A172 (cell line): ENCODE data around the gene SLC29A1. TPM values are rescaled to one million over a fixed set of nuclear protein-coding genes. Genes with fewer than 3 reads are reported as not detected.

ENCODE experiments used
- DNase-seq: peaks from one replicate; pipeline ENCODE4 v3.0.0-alpha.2; 2015; ENCODE audit warnings: low spot score
- total RNA-seq: library from RNA; depleted of rRNA; stranded (reverse); fragments of >200 nt; shearing (Covaris generic); gene quantifications from 2 replicates; pipeline ENCODE4 v1.2.3, GENCODE V29; 2014

The SLC29A1 gene
- total RNA-seq, 1 experiment from 2014 or later, result 24.7 TPM

DNA sequence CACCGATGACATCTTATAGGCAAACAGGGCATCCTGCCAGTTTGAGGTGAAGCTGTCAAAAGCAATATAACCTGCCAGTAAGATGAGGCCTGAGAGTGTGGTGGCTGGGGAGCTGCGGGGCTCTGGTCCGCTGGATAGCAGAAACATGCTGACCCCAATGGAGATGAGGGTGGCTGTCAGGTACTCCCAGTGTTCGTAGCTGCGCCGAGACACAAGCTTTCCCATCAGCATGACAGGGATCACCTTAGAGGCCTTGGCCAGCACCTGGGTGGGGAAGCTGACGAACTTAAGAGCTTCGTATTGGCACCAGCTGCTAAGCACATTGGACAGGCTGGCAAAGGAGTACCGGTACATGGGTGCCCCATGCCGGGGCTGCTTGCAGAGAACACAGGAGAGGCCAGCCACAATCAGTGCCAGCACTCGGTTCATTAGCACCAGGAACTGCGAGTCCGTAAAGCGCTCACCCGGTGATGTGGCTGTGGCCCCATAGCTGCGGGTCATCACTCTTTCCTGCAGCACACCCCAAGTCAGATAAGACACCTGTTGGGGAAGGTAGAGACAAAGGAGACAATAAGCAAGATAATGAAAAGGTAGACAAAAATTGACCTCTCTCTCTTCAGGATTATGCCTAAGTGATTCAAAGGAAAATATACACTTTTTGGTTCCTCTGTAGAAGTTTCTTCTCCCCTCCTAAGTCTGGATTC, 31.9 kb downstream of the SLC29A1 start:
- DNase-seq, result no peak

DNA sequence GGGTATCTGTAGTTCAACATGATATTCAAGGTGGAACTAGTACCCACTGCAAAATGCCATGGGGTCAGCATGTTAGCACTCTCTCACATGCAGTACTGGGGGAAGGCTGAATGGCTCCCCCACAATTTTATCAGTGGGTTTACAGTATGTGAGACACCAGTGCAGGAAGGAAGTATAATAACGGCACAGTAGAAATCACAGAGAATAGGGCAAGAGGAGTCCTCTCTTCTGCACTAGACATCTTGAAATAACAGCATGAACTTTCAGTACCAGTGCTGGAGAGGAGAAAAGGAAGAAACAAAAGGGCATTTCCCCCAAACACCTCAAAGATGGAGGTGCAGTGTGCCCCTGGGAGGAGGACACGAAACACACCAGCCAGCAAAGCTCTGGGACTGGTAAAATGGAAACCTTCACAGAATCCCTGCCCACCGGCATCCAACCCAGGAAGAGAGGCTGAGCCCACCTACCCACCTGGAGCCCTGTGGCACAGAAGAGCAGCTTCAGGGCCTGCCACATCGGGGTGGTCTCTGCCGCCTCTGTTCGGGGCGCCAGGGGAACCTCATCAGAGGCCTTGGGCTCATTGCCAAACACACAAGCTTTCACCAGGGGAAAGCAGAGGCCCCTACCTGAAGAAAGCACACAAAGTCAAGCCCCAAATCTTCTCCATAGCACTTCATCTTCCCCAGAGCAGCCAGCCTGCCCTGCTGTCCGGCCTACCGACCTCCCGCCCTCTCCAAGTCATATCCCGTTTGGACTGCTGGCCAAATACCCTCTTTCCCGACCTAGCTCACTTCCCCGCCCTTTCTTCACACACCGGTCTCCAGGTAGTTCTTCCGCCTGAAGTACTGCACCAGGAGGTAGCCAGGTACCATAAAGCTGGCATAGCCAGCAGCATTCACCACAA, 32.7 kb downstream of the SLC29A1 start:
- no peak for DNase-seq

DNA sequence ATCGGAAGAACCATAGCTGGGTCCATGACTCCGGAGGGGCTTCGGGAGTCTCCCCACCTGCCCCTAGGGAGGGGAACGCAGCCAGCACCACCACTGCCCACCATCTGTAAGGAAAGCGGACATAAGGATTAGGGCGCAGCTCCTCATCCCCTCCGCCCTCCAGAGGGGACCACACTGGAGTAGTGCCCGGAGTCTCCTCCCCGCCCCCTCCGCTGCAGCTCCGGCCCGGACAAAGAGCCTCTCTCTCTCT, 33.3 kb downstream of the SLC29A1 start:
- no peak for DNase-seq

DNA sequence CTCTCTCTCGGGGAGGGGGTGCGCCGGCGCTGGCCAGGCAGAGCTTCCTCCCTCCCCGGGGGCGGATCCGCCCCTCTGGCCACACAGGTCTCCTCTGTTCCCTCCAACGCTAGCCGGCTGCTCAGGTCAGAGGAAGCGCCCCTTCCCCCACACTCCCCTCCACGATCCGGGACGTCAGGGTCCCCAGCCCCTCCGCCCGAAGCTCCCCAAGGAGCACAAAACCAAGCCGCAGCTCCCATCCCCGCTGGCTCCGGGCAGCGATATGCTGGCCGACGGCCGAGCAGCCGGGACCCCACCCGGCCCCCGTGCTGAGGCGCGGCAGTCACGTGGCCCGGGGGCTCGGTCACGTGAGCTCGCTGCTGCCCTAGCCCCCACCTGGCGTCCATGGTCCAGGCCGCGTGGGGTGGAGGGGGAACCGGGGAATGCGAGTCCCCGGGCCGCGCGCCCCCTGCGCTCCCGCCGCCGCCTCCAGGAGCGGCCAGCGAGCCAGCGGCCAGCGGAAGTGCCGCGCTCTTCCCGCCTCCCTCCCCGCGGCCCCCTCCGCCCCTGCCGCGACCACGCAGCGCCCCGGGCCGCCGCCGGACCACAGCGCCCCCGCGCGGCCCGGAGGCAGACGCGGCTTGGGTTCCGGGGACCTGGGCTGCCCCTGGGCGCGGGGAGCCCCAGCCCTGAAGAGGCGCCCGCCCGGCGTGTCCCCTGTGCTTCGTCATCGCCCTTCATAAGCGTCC, 33.8 kb downstream of the SLC29A1 start, which contains the start of gene SLC35B2:
Gene SLC35B2 (minus strand): TSS at position 504 of the 728 bp plus-strand sequence. CDS start 118 bp downstream, at position 386.
- DNase-seq, result peak; percentile 83

DNA sequence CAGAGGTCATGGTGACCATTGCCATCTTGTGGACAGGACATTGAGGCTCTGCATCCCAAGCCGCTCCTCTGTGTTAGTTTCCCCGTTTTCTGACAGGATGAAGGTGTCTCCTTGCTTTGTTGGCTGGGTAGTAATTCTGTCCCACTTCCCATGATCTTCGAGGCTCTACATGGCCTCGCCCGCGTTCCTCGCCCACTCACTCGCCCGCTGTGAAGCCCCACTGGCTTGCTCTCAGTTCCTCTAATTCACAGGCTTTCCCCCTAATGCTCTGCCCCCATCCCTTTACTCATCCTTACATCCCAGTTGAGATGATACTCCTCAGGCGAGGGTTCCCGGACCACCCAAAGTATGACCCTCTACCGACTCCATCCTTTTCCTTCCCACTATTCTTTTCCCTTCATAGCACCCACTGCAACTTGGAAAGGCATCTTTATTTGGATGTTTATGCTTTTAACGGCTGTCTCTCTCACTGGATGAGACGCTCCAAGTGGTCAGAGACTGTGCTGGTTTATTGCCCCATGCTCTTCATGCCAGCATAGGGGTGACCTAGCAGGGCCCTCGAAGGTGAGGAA, 34.4 kb downstream of the SLC29A1 start:
- DNase-seq, result no peak

DNA sequence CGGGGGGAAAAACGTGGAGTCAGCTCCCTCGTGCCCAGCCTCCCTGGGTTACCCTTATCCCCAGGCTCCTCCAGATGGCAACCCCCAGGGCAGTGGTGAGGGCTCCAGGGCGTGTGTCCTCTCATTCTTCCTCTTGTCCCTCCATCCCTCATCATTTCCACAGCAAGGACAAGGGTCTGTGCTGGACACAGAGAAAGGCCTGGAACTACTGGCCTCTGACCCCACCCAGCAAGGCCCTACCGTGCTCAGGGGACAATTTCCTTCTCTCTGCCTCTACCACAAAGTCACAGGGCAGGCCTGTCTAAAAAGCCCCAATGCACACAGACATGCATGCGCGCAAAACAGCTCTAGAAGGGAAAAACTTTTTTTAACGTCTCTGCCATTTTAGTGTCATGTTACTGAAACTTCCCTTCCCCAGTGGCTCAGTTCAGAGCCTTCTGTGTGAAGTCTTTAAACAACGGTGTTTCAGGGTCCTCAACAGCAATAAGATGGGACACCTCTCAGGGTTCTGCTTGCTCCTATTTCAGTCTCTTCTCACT, 35.0 kb downstream of the SLC29A1 start:
- no peak for DNase-seq

DNA sequence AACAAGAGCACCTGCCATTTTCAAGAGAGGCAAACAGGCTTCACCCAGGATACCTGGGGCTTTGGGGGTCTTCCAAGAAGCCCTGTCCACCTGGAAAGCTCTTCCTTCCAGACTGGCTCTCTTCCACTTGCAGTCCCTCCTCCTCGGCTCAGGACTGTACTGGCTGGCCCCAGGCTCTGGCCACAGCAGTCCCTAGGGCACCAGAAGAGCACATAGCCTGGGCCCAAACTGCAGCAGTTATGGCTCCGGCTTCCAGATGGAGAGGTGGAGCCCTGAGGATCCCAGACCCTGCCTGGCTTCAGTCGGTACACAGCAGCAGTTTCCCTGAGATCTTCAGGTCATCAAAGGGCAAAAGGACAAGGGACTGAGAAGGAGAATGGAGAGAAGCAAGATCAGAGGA, 35.5 kb downstream of the SLC29A1 start:
- no peak for DNase-seq

DNA sequence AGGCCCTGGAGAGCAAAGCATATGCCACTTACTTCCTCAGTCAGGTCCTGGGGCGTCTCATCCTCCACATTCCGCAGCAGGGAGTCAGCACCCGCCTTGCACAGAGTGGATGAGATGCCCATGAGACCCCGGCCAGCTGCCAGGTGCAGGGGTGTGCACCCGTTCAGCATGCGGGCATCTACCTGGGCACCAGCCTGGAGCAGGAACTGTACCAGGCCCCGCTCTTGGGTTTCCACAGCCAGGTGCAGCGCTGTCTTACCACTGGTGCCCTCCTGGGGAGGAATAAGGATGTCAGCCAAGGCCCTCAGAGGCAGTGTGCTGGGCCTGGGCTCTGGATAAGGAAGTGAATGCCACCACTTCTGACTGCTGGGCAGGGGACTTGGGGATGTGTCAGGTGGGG, 36.6 kb downstream of the SLC29A1 start:
- DNase-seq, result no peak

DNA sequence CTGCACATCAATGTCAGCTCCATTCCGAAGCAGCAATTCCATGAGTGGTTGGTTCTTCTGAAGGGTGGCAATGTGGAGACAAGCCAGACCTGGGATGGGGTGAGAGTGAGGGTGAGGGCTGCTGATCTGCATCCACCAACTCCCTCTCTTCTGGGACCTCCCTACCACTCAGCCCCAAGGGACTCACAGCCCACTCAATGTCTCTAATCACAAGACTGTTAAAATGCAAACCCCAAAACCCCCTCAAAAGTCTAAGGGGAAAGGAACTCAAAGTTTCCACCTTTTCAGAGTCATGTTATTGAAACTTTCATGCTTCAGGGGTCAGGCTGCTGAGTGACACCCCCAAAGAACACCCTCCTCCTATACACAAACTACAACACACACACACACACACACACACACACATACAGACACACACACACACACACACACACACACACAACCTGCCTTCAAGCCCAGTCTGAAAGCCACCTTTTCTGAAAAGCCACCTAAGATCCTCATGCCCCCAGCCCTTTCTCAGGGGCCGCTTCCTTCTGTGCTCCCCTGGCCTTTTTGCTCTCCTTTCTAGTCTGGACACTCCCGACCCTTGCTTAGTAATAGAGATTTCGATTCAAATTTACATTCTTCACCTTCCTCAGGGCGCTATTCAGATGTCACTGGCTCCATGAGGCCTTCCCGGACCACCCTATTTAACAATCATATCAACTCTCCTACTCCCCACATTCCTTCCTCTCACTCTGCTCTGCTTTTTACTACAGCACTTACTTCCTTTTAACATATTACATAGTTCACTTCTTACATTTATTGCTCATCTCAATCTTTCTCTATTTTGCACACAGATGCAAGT, 37.3 kb downstream of the SLC29A1 start:
- no peak for DNase-seq

DNA sequence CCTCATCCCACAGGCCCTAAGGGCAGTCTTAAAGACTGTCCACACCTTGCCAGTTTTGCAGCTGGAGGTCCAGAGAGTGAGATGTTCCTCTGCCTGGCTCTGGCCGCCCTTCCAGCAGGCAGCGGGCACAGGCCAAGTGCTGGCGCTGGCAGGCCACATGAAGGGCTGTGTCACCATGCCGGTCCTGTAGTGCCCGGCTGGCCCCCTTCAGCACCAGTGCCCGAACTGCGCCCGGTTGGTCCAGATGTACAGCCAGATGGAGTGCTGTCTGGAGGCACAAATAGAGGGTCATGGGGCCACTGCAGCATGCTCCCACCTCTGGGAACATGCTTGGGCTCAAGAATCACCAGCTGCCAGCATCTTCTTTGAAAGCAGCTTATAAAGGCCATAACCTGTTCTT, 38.2 kb downstream of the SLC29A1 start:
- no peak for DNase-seq

DNA sequence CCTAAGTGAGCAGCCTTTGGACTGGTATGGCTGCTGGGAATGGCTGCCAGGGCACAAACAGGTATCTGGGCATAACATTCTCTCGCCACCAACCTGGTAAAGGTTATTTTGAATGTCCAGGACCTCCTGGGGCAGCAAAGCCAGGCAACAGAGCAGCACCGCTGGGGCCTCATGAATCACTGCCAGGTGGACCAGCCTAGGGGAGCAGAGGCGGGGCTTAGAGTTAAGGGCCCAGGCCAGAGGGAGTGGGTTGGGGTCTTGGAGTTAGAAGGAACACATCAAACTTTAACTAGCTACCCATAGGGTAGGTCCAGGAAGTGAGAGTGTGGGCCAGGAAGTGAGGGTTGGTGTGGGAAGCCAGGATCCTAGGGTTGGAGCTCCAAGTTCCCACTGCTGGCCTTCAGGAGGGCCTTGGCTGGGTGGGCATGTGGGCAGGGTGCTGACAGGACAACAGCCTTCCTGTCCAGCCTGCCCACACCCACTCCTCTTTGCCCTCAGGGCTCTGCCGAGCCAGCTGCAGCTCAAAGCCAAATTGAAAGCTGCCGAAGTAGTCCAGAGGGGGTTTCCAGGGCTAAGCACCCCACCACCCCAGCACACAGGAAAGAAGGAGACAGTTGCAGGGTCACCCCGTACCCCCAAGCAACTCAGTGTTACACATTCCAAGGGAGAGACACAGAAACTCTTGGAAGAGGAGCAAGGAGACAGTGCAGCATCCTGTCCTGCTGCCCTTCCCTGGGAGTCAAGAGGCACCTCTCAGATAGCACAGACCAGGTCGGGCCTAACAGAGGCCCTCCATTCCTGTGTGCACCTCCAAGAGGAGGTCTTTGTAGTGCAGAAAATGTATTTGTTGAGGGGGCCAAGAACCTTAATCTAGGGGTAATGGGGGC, 39.3 kb downstream of the SLC29A1 start:
- DNase-seq, result peak; percentile 41

DNA sequence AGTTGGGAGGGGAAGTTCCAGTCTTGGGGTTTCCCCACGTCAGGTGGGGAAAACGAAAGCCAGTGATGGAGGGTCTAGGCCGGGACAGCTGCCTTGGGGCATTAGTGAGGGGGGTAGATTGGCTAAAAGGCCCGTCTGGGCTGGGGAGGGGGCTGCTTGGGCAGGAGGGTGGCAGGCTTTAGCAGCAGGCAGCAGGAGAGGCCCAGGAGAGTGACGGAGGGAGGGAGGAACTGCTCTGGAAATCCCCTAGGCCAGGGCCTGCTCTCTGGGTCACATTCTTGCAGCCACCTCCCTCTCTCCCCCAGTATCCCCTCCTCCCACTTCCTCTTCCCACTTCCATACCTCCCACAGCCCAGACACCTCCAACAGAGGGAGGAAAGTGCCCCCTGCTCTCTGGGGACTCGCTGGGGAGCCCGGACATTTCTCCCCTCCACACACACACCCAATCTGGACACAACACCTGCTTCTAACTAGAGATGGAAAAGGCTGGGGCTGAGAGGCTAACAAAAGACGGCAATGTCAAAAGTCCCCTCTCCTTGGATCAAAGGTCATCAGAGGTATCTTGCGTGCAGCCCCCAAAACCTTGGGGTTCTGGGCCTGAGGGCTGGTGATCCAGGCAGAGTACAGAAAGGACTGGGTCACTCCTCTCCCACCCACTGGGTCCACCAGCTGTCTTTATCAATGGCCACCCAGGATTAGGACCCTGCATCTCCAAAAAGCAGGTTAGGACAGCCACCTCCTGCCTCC, 40.1 kb downstream of the SLC29A1 start:
- DNase-seq, result peak; percentile 84

DNA sequence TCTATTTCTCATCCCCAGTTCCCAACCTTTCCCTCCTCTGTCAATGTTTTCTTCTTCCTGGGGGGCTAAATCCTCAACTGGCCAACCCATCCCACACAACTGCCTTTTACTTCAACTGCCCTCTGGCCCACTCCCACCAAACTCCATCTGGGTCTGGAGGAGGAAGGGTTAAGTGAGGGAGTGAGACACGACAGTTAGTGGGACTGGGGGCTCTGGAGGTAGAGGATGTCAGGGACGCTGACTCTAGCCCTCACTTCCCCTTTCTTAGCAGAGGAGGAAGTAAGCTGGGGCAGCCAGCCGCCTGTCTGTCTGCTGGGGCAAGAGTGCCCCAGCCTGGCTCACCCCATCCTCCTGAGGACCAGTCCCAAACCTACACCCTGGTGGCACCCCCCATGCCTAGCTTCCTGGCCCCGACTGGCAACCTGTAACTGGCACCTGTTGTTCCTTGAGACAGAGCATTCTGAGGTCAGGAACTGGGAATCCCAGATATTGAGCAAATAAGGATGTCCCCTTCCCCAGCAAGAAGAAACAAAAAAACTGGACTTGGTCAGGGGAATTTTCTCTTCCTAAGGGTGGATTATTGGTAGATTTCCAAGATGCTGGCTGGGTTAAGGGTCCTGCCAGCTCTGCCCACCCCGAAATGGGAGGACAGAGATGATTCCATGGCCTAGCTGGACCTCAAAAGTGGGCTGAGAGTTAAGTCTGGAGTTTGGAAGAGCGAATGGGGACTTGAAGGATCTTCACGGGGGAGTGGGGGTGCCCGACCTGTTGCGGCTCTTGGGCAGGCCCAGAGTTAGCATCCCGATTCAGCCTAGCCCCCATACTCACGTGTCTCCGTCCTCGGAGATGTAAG, 41.0 kb downstream of the SLC29A1 start:
- DNase-seq, result peak; percentile 37

DNA sequence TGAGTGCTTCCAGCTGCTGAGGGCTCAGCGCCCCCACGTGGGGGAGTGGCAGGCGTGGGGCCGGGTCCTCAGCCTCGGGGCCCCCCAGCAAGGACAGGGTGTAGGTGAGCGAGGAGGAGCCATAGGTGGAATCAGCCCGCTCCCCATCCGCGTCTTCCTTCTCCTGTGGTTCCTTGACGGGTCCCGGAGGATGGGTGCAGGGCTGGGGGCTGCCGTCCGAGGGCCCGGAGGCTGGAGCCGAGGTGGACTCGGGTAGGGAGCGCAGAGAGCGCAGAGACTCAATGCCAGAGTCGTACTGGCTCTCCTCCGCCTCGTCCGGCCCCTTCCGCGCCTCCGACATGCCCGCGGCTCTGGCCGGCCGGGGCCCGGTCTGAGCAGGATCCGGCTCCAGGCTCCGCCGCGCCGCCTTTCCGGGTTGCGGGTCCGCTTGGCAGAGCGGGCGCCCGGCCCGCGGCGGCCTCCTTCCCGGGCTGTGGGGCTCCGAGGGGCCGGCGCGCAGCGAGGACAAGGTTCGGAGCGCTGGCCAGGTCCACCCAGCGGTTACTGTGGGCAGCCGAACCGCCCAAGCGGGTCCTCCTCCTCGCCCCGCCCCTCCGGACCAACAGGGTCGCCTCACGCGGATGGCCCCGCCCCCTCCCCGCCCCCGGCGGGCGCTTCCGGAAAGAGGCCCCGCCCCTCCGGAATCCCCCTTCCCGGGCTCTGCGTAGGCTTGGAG, 41.8 kb downstream of the SLC29A1 start, which contains the start of gene NFKBIE:
Gene NFKBIE (minus strand): TSS at position 545 of the 715 bp plus-strand sequence. CDS start 205 bp downstream, at position 340.
- DNase-seq, result peak; percentile 95

DNA sequence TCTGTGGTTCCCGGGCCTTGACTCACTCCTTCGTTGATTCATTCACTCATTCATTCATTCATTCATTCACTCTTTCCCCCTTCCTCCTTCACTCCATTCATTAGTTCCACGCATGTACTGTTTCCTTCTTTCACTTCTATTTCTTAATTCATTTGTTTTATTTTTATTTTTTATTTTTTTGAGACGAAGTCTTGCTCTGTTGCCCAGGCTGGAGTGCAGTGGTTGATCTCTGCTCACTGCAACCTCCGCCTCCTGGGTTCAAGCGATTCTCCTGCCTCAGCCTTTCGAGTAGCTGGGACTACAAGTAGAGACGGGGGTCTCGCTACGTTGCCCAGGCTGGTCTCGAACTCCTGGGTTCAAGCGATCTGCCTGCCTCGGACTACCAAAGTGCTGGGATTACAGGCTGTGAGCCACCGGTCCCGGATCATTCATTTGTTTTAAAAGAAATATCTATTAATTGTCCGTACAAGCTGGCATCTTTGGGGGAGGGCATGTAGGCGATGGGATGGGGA, 42.4 kb downstream of the SLC29A1 start:
- DNase-seq, result no peak

DNA sequence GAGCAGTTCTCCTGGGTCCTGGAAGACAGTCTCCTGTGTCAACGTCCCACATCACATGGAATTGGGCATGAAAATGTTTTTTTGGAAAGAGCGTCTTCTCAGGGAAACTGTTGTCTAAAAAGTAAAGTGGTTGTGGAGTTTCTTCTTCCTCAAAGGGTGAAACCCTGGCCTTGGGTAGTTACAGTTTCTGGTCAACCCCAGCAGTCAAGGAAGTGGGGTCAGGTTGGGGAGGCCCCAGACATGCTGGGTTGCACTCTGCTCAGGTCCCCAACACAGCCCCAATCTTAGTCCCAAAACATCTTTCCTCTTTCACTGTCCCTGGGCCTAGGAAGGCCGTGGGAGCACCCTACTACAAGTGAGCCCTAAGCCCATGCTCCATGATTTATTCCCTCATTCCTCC, 43.0 kb downstream of the SLC29A1 start:
- DNase-seq, result no peak

DNA sequence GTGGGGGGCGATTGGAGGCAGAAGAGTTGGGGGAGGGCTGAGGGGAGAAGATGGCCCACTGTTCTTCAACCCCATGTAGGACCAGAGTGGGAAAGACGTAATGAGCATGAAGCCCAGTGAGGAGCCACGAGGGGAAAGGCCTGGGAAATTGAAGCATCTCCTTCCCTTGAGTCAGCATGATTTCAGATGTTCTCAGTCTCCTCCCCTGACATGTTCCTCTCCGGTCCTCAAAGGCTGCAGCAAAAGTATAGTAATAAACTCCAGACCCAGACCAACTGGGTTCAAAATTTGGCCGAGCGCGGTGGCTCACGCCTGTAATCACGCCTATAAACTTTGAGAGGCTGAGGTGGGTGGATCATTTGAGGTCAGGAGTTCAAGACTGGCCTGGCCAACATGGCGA, 43.9 kb downstream of the SLC29A1 start:
- no peak for DNase-seq
